H1 (cell line): ENCODE results near the gene HSD17B3. TPM values are rescaled to one million over a fixed set of nuclear protein-coding genes. Genes with fewer than 3 reads are reported as not detected.
A peak's percentile ranks its signal among the peaks of the same experiment; 100 is the strongest.

Experiments
- CTCF ChIA-PET: fragments of 300-600 bp; sonication (Branson Sonifier 250); formaldehyde crosslinking; loops from one replicate; lab custom pipeline; 2021; ENCODE audit not compliant: partially characterized antibody; lab: Charles Lee
- POLR2A ChIA-PET: fragments of 300-600 bp; sonication (Branson Sonifier 250); formaldehyde crosslinking; loops from one replicate; lab custom pipeline; 2021; ENCODE audit warnings: inconsistent platforms; ENCODE audit not compliant: partially characterized antibody; lab: Charles Lee
- DNase-seq, 2 experiments: peaks; one replicate each; pipeline versions ENCODE4 v3.0.0 to v3.0.0-alpha.2; 2010 to 2022; ENCODE audit warnings: low spot score in 2 of 2, low read depth in 1 of 2, mixed read lengths in 1 of 2
- FAIRE-seq: peaks from 2 replicates; lab custom pipeline; 2011; peaks lifted over from hg19 to GRCh38; lab: Jason Lieb, UNC
- H2AFZ ChIP-seq: 2 replicates; pipeline ENCODE4 v1.8.1; 2012; ENCODE audit warnings: low read length, inconsistent platforms
- H2AK5ac ChIP-seq: 2 replicates; pipeline ENCODE4 v1.6.1; 2013; ENCODE audit warnings: low read depth, low read length
- H2BK120ac ChIP-seq: replicated peaks from 2 replicates; pipeline ENCODE3; 2013; ENCODE audit warnings: low read depth, low read length, inconsistent platforms
- H2BK12ac ChIP-seq: 2 replicates; pipeline ENCODE4 v1.6.1; 2013; ENCODE audit warnings: low read depth, low read length
- H2BK15ac ChIP-seq: 2 replicates; pipeline ENCODE4 v1.6.1; 2013; ENCODE audit warnings: low read length
- H2BK20ac ChIP-seq: 2 replicates; pipeline ENCODE4 v1.6.1; 2013; ENCODE audit warnings: low read length
- H2BK5ac ChIP-seq: 2 replicates; pipeline ENCODE4 v1.6.1; 2013; ENCODE audit warnings: low read depth, low read length
- H3K14ac ChIP-seq: 2 replicates; pipeline ENCODE4 v1.6.1; 2013; ENCODE audit warnings: inconsistent platforms; ENCODE audit not compliant: insufficient read length
- H3K18ac ChIP-seq: 2 replicates; pipeline ENCODE4 v1.6.1; 2013; ENCODE audit warnings: low read length; ENCODE audit errors: extremely low read depth
- H3K23ac ChIP-seq: 2 replicates; pipeline ENCODE4 v1.6.1; 2013; ENCODE audit warnings: inconsistent platforms; ENCODE audit not compliant: insufficient read length
- H3K23me2 ChIP-seq: 2 replicates; pipeline ENCODE4 v1.6.1; 2013; ENCODE audit warnings: low read depth, low read length
- H3K27ac ChIP-seq: 2 replicates; pipeline ENCODE4 v1.6.1; 2011; ENCODE audit warnings: low read depth, low read length, inconsistent platforms
- H3K27me3 ChIP-seq, 4 experiments: replicated peaks in 1 of 4; 1 replicate in 1 of 4; 2 replicates in 3 of 4; pipeline versions ENCODE4 v1.6.1 to v1.8.1; 2011 to 2013; ENCODE audit warnings: low read length in 3 of 4, mild to moderate bottlenecking in 3 of 4, inconsistent platforms in 2 of 4, mixed read lengths in 2 of 4, moderate library complexity in 1 of 4; ENCODE audit not compliant: control insufficient read depth in 3 of 4, insufficient read depth in 3 of 4; ENCODE audit errors: extremely low read depth in 1 of 4
- H3K36me3 ChIP-seq, 4 experiments: 2 replicates each; pipeline versions ENCODE4 v1.6.1 to v1.8.1; 2011 to 2013; ENCODE audit warnings: mild to moderate bottlenecking in 4 of 4, low read length in 3 of 4, moderate library complexity in 2 of 4, control low read depth in 1 of 4, inconsistent platforms in 1 of 4; ENCODE audit not compliant: insufficient read depth in 4 of 4, control insufficient read depth in 2 of 4
- H3K4ac ChIP-seq: replicated peaks from 2 replicates; pipeline ENCODE3; 2013; ENCODE audit warnings: low read length, low read depth, mixed read lengths, inconsistent platforms; ENCODE audit not compliant: insufficient read length
- H3K4me1 ChIP-seq, 4 experiments: replicated peaks in 1 of 4; 1 replicate in 1 of 4; 2 replicates in 3 of 4; pipeline versions ENCODE4 v1.6.1 to v1.8.1; 2011 to 2013; ENCODE audit warnings: low read length in 3 of 4, inconsistent platforms in 2 of 4, mixed read lengths in 1 of 4; ENCODE audit not compliant: insufficient read depth in 4 of 4, control insufficient read depth in 3 of 4
- H3K4me2 ChIP-seq, 2 experiments: 2 replicates each; pipeline versions ENCODE4 v1.6.1 to v1.8.1; 2011 to 2013; ENCODE audit warnings: low read depth in 2 of 2, low read length in 2 of 2, control low read depth in 1 of 2, inconsistent platforms in 1 of 2, mild to moderate bottlenecking in 1 of 2; ENCODE audit not compliant: insufficient read depth in 1 of 2
- H3K4me3 ChIP-seq, 4 experiments: fragments of 200-600, 300-600 bp in 1 of 4; sonication (generic), shearing (Covaris generic), sonication (Bioruptor Twin) in 1 of 4; 2 replicates each; pipeline versions ENCODE4 v1.5.1 to v1.8.1; 2011 to 2016; ENCODE audit warnings: low read length in 4 of 4, low read depth in 3 of 4, control low read depth in 2 of 4, inconsistent platforms in 2 of 4, mild to moderate bottlenecking in 2 of 4, mixed read lengths in 1 of 4, moderate library complexity in 1 of 4; ENCODE audit not compliant: insufficient read depth in 2 of 4; ENCODE audit errors: extremely low read depth in 1 of 4
- H3K56ac ChIP-seq: replicated peaks from 2 replicates; pipeline ENCODE3; 2013; ENCODE audit warnings: low read depth, mild to moderate bottlenecking, mixed read lengths, low read length, inconsistent platforms; ENCODE audit not compliant: insufficient read length
- H3K79me1 ChIP-seq: 2 replicates; pipeline ENCODE4 v1.6.1; 2013; ENCODE audit warnings: low read depth, low read length, control low read depth
- H3K79me2 ChIP-seq, 2 experiments: 2 replicates each; pipeline versions ENCODE4 v1.6.1 to v1.8.1; 2012 to 2013; ENCODE audit warnings: low read length in 2 of 2, mild to moderate bottlenecking in 2 of 2, inconsistent platforms in 1 of 2; ENCODE audit not compliant: insufficient read depth in 2 of 2, control insufficient read depth in 1 of 2
- H3K9ac ChIP-seq, 4 experiments: replicated peaks in 1 of 4; 1 replicate in 1 of 4; 2 replicates in 3 of 4; pipeline versions ENCODE4 v1.6.1 to v1.8.1; 2011 to 2013; ENCODE audit warnings: low read depth in 3 of 4, low read length in 3 of 4, control low read depth in 2 of 4, mild to moderate bottlenecking in 2 of 4, moderate library complexity in 2 of 4, inconsistent platforms in 1 of 4; ENCODE audit errors: extremely low read depth in 1 of 4
- H3K9me3 ChIP-seq, 2 experiments: 2 replicates each; pipeline versions ENCODE4 v1.6.1 to v1.8.1; 2012 to 2013; ENCODE audit warnings: mild to moderate bottlenecking in 2 of 2, moderate library complexity in 2 of 2, control low read depth in 1 of 2, inconsistent platforms in 1 of 2, low read depth in 1 of 2, low read length in 1 of 2, mixed read lengths in 1 of 2; ENCODE audit not compliant: insufficient read depth in 2 of 2
- H4K20me1 ChIP-seq, 2 experiments: replicated peaks in 1 of 2; 2 replicates each; pipeline versions ENCODE3 to v1.8.1; 2011 to 2013; ENCODE audit warnings: inconsistent platforms in 2 of 2, low read length in 2 of 2, mild to moderate bottlenecking in 1 of 2; ENCODE audit not compliant: insufficient read depth in 2 of 2, control insufficient read depth in 1 of 2
- H4K5ac ChIP-seq: 2 replicates; pipeline ENCODE4 v1.6.1; 2013; ENCODE audit warnings: low read length, low read depth, mixed read lengths, inconsistent platforms; ENCODE audit not compliant: insufficient read length
- H4K8ac ChIP-seq: 2 replicates; pipeline ENCODE4 v1.8.0; 2013; ENCODE audit warnings: mild to moderate bottlenecking, moderate library complexity, low read length, inconsistent platforms; ENCODE audit not compliant: insufficient read depth; ENCODE audit errors: extremely low read depth
- H4K91ac ChIP-seq: replicated peaks from 2 replicates; pipeline ENCODE3; 2013; ENCODE audit warnings: low read length, mixed read lengths, inconsistent platforms; ENCODE audit not compliant: insufficient read length
- BACH1 ChIP-seq: IDR thresholded peaks from 2 replicates; pipeline ENCODE4 v1.6.1; 2012; ENCODE audit warnings: low read length, improper control_type of control experiment
- CEBPB ChIP-seq: IDR thresholded peaks from 2 replicates; pipeline ENCODE4 v1.6.1; 2012; ENCODE audit warnings: low read depth, low read length
- EP300 ChIP-seq, 2 experiments: IDR thresholded peaks; 1 replicate in 1 of 2; 2 replicates in 1 of 2; pipeline ENCODE4 v1.6.1; 2011 to 2012; ENCODE audit warnings: low read depth in 2 of 2, low read length in 2 of 2, mild to moderate bottlenecking in 2 of 2, borderline replicate concordance in 1 of 2, inconsistent platforms in 1 of 2, moderate library complexity in 1 of 2
- GABPA ChIP-seq: IDR thresholded peaks from 2 replicates; pipeline ENCODE4 v1.6.1; 2011; ENCODE audit warnings: mild to moderate bottlenecking, low read length, moderate library complexity, borderline replicate concordance; ENCODE audit not compliant: insufficient read depth
- MAFK ChIP-seq: IDR thresholded peaks from 2 replicates; pipeline ENCODE4 v1.6.1; 2012; ENCODE audit warnings: low read depth, mild to moderate bottlenecking, improper control_type of control experiment, low read length
- RFX5 ChIP-seq: IDR thresholded peaks from 2 replicates; pipeline ENCODE4 v1.6.1; 2011; ENCODE audit warnings: low read depth, low read length, improper control_type of control experiment, borderline replicate concordance
- SIN3A ChIP-seq, 2 experiments: IDR thresholded peaks in 1 of 2; conservative IDR thresholded peaks in 1 of 2; 2 replicates each; pipeline ENCODE4 v1.6.1; 2011 to 2012; ENCODE audit warnings: low read length in 2 of 2, improper control_type of control experiment in 1 of 2, low read depth in 1 of 2, mild to moderate bottlenecking in 1 of 2
- SP1 ChIP-seq: IDR thresholded peaks from 2 replicates; pipeline ENCODE4 v1.6.1; 2011; ENCODE audit warnings: low read depth, low read length
- SRF ChIP-seq: IDR thresholded peaks from 2 replicates; pipeline ENCODE4 v1.6.1; 2011; ENCODE audit warnings: mild to moderate bottlenecking, low read depth, low read length, moderate library complexity
- TEAD4 ChIP-seq: IDR thresholded peaks from 2 replicates; pipeline ENCODE4 v1.6.1; 2012; ENCODE audit warnings: low read depth, low read length, inconsistent platforms, mixed read lengths
- WGBS, 2 experiments: shearing (Covaris generic) in 1 of 2; methylation state at CpG; one replicate each; pipeline versions ENCODE4 v1.1.6 to v1.1.7; 2013 to 2015; ENCODE audit warnings: low lambda C conversion rate in 2 of 2, mixed read lengths in 2 of 2, inconsistent platforms in 1 of 2, low coverage in 1 of 2, missing lambda C conversion rate in 1 of 2; ENCODE audit not compliant: insufficient replicate concordance in 2 of 2, insufficient coverage in 1 of 2, insufficient read length in 1 of 2; ENCODE audit errors: extremely low coverage in 1 of 2, missing lambda C conversion rate in 1 of 2; 5-methylcytosine and 5-hydroxymethylcytosine counted together
- polyA plus RNA-seq, 7 experiments: library from polyadenylated mRNA; depleted of rRNA in 3 of 7; stranded (reverse) in 5 of 7; unstranded in 2 of 7; fragments of >200 nt in 5 of 7; fragments of 200-250 nt in 2 of 7; gene quantifications; 1 replicate in 5 of 7; 2 replicates in 1 of 7; 4 replicates in 1 of 7; pipeline versions ENCODE4 v1.2.1 to v1.2.3, GENCODE V29; 2011 to 2013; ENCODE audit warnings: missing spikeins in 2 of 7, mixed read lengths in 2 of 7
- total RNA-seq: library from RNA; stranded (reverse); fragmentation: NEBNext Ultra II Directional; extraction: Animal tissue kit (Norgen Biotek cat#: 25700); gene quantifications from 2 replicates; pipeline ENCODE4 v1.2.1, GENCODE V29; 2021

HSD17B3 gene
- total and polyA plus RNA-seq, 2 of the 8 experiments (the other 6 are each of a cell fraction or from before 2014, with no cell fraction given) = not detected

- Histone ChIP-seq H2AFZ (peak overlapping the region; percentile 89; the same call in 1 of the 2 replicates), H2BK5ac (no peak overlapping the region), H2BK12ac (peak overlapping the region; percentile 84; the same call in 1 of the 2 replicates), H3K36me3 (no peaks in the 10 kb centered on the region; a peak in 1 of 8 replicates), H3K4me3 (peak overlapping the region in 3 of 4 experiments; percentile 33 to 49 (median 45); a peak in 5 of 8 replicates), H2BK15ac (peak overlapping the region; percentile 65; the same call in 1 of the 2 replicates), H3K79me2 (no peaks in the 10 kb centered on the region), H2AK5ac (no peak overlapping the region), H4K91ac (no peak overlapping the region), H3K27me3 (peaks cover 0 to 9% (median 6%) of the 10 kb centered on the region in 4 experiments; a peak in 4 of 7 replicates), H2BK20ac (no peak overlapping the region), H2BK120ac (no peak overlapping the region), H4K20me1 (no peaks in the 10 kb centered on the region), H3K14ac (no peak overlapping the region), H3K23me2 (no peaks in the 10 kb centered on the region; the same call in 1 of the 2 replicates), H3K9me3 (no peaks in the 10 kb centered on the region; a peak in 1 of 4 replicates), H3K4ac (no peak overlapping the region), H3K23ac (no peak overlapping the region), H3K4me2 (peak overlapping the region; percentile 1 to 67; a peak in 3 of 4 replicates), H3K56ac (no peak overlapping the region), H3K79me1 (no peaks in the 10 kb centered on the region), H3K9ac (no peak overlapping the region), H4K5ac (no peak overlapping the region), H3K4me1 (peaks cover 0 to 2% (median 0%) of the 10 kb centered on the region in 4 experiments; a peak in 2 of 7 replicates), H3K18ac (no peak overlapping the region; the same call in 1 of the 2 replicates), H4K8ac (0 out of 2 replicates have a peak overlapping the region, but pooled peaks have one; percentile 81), H3K27ac (no peak overlapping the region)
- DNase-seq (peak in 1 of 2 experiments; percentile 95), FAIRE-seq (no peak)
- ChIA-PET CTCF (interaction anchor here (0.6 to 2.6 kb wide), 42 partner anchors 9 to 1029 kb away, joined by 3 to 13 read pairs (median 4); no protein-coding TSS in a partner anchor), POLR2A (interaction anchor here (0.6 to 1.6 kb wide), 4 partner anchors 62 to 599 kb away, joined by 3 to 4 read pairs (median 3); partner anchors contain the start of gene ERCC6L2)
- 20% methylated on average over 31 of the region's 43 CpGs; no CpG with 5 or more reads in 1 of the 2 experiments for WGBS, 2 experiments
- TF ChIP-seq RFX5 = no peak; the same call in 1 of the 2 replicates
- 0 out of 3 replicates have a peak, but pooled peaks of 1 of the 2 experiments have one; percentile 29 for TF ChIP-seq EP300 (IDR thresholded peaks at IDR 0.05; ENCODE audit: borderline replicate concordance in 1 of 2, low read depth in 2 of 2, low read length in 2 of 2)
- peak; percentile 73; the same call in 1 of the 2 replicates for TF ChIP-seq GABPA
- TF ChIP-seq CEBPB = peak; percentile 5; the same call in 1 of the 2 replicates
- TF ChIP-seq SRF = no peak
- no peak for TF ChIP-seq SP1
- TF ChIP-seq SIN3A (conservative IDR thresholded peaks at IDR 0.05 in 1 of 2, IDR thresholded peaks at IDR 0.05 in 1 of 2; ENCODE audit: low read depth in 1 of 2, low read length in 2 of 2) = no peak; a peak in 1 of 4 replicates
- peak; percentile 69 for TF ChIP-seq TEAD4
- no peak for TF ChIP-seq BACH1
- TF ChIP-seq MAFK = no peak
Measured at GRCh38 chr9:96217754-96218693, 84.0 kb downstream of the HSD17B3 start.
